SK-N-SH (cell line): Measurements from ENCODE around the gene REG3A. TPM values are rescaled to one million over a fixed set of nuclear protein-coding genes. Genes with fewer than 3 reads are reported as not detected.

Experiments
- CTCF ChIA-PET: fragments of 300-600, 350-600 bp; formaldehyde crosslinking; extraction: SDS; loops from one replicate; lab custom pipeline; 2021; lab: Yijun Ruan, JAX
- POLR2A ChIA-PET: fragments of 350-600 bp; sonication (Branson Sonifier 250); formaldehyde crosslinking; extraction: SDS; loops from one replicate; lab custom pipeline; 2020; ENCODE audit warnings: antibody characterized with exemption, inconsistent platforms; lab: Yijun Ruan, JAX
- DNase-seq: peaks from one replicate; pipeline ENCODE4 v3.0.0; 2012
- H2AFZ ChIP-seq: fragments of 200-600 bp; sonication (generic); 2 replicates; pipeline ENCODE4 v1.8.1; 2016; ENCODE audit warnings: antibody characterized with exemption, mild to moderate bottlenecking, low read depth
- H3F3A ChIP-seq: fragments of 200-600 bp; sonication (generic); replicated peaks from 2 replicates; pipeline ENCODE3; 2016; ENCODE audit warnings: antibody characterized with exemption, mild to moderate bottlenecking; ENCODE audit not compliant: insufficient read depth
- H3K27ac ChIP-seq, 2 experiments: fragments of 200-500 bp in 1 of 2; fragments of 200-600 bp in 1 of 2; sonication (Bioruptor generic) in 1 of 2; sonication (generic), shearing (Covaris generic) in 1 of 2; 2 replicates each; pipeline versions ENCODE4 v1.5.1 to v1.6.1; 2014 to 2016; ENCODE audit warnings: low read depth in 2 of 2, inconsistent platforms in 1 of 2, low read length in 1 of 2, mild to moderate bottlenecking in 1 of 2, mixed read lengths in 1 of 2
- H3K27me3 ChIP-seq: fragments of 200-600 bp; sonication (generic), shearing (Covaris generic); 2 replicates; pipeline ENCODE4 v1.6.1; 2016; ENCODE audit warnings: mixed run types; ENCODE audit not compliant: insufficient read depth
- H3K36me3 ChIP-seq, 2 experiments: fragments of 200-500 bp in 1 of 2; fragments of 200-600 bp in 1 of 2; sonication (Bioruptor generic) in 1 of 2; sonication (generic) in 1 of 2; replicated peaks in 1 of 2; 2 replicates each; pipeline versions ENCODE3 to v1.5.1; 2014 to 2016; ENCODE audit warnings: low read length in 1 of 2, mild to moderate bottlenecking in 1 of 2; ENCODE audit not compliant: insufficient read depth in 2 of 2, control insufficient read depth in 1 of 2
- H3K4me1 ChIP-seq, 2 experiments: fragments of 200-500 bp in 1 of 2; fragments of 200-600 bp in 1 of 2; sonication (Bioruptor generic) in 1 of 2; sonication (generic), shearing (Covaris generic) in 1 of 2; 2 replicates each; pipeline versions ENCODE4 v1.5.1 to v1.6.1; 2014 to 2016; ENCODE audit warnings: low read depth in 1 of 2, low read length in 1 of 2, mixed run types in 1 of 2; ENCODE audit not compliant: insufficient read depth in 2 of 2, control insufficient read depth in 1 of 2
- H3K4me2 ChIP-seq: fragments of 200-600 bp; sonication (generic), shearing (Covaris generic); 2 replicates; pipeline ENCODE4 v1.6.1; 2017; ENCODE audit warnings: mixed run types
- H3K4me3 ChIP-seq, 2 experiments: fragments of 200-500 bp in 1 of 2; fragments of 200-600 bp in 1 of 2; sonication (Bioruptor generic) in 1 of 2; sonication (generic), shearing (Covaris generic) in 1 of 2; 2 replicates each; pipeline versions ENCODE4 v1.5.1 to v1.8.1; 2014 to 2016; ENCODE audit warnings: low read depth in 2 of 2, inconsistent platforms in 1 of 2, low read length in 1 of 2, mild to moderate bottlenecking in 1 of 2, mixed read lengths in 1 of 2, moderate library complexity in 1 of 2
- H3K79me2 ChIP-seq: fragments of 200-600 bp; sonication (generic); 2 replicates; pipeline ENCODE4 v1.8.1; 2017; ENCODE audit warnings: mild to moderate bottlenecking; ENCODE audit not compliant: insufficient read depth
- H3K9ac ChIP-seq: fragments of 200-600 bp; sonication (generic); 2 replicates; pipeline ENCODE4 v1.6.1; 2017; ENCODE audit warnings: mixed run types
- H3K9me2 ChIP-seq: fragments of 200-600 bp; sonication (generic); 2 replicates; pipeline ENCODE4 v1.6.1; 2017; ENCODE audit warnings: mixed run types
- H3K9me3 ChIP-seq: fragments of 200-600 bp; sonication (generic); 2 replicates; pipeline ENCODE4 v1.6.1; 2017; ENCODE audit warnings: mixed run types, mild to moderate bottlenecking, moderate library complexity
- H4K20me1 ChIP-seq: fragments of 200-600 bp; sonication (generic); 2 replicates; pipeline ENCODE4 v1.6.1; 2017; ENCODE audit warnings: mild to moderate bottlenecking, mixed run types; ENCODE audit not compliant: insufficient read depth
- CHD2 ChIP-seq: fragments of 150-350 bp; IDR thresholded peaks from 2 replicates; pipeline ENCODE4 v1.6.1; 2018; ENCODE audit warnings: low read length; ENCODE audit not compliant: partially characterized antibody
- EP300 ChIP-seq, 2 experiments: IDR thresholded peaks; 2 replicates each; pipeline versions ENCODE4 v1.4.0 to v1.6.1; 2012; ENCODE audit warnings: borderline replicate concordance in 1 of 2, low read depth in 1 of 2, low read length in 1 of 2
- EZH2phosphoT487 ChIP-seq: fragments of 200-600 bp; sonication (generic); IDR thresholded peaks from 2 replicates; pipeline ENCODE4 v1.6.1; 2017; ENCODE audit warnings: low read depth, mixed run types, mild to moderate bottlenecking, antibody characterized with exemption, moderate library complexity, borderline replicate concordance
- FOSL2 ChIP-seq: IDR thresholded peaks from 2 replicates; pipeline ENCODE4 v1.4.0; 2012; ENCODE audit warnings: low read depth, mild to moderate bottlenecking, moderate library complexity, borderline replicate concordance
- FOXJ3 ChIP-seq: sonication (generic); formaldehyde crosslinking; IDR thresholded peaks from 2 replicates; pipeline ENCODE4 v1.5.1; 2020; ENCODE audit warnings: mild to moderate bottlenecking, missing genetic modification reagents
- FOXM1 ChIP-seq: IDR thresholded peaks from 2 replicates; pipeline ENCODE4 v1.4.0; 2012; ENCODE audit warnings: low read depth, mild to moderate bottlenecking
- GATA2 ChIP-seq: sonication (generic); formaldehyde crosslinking; IDR thresholded peaks from 2 replicates; pipeline ENCODE4 v1.5.0; 2020; ENCODE audit warnings: mild to moderate bottlenecking, missing genetic modification reagents
- IRF3 ChIP-seq: fragments of 150-350 bp; IDR thresholded peaks from 2 replicates; pipeline ENCODE4 v1.6.1; 2016; ENCODE audit warnings: mild to moderate bottlenecking, low read depth, low read length
- PBX3 ChIP-seq: IDR thresholded peaks from 2 replicates; pipeline ENCODE4; 2012
- POLR2AphosphoS5 ChIP-seq: IDR thresholded peaks from 2 replicates; pipeline ENCODE4 v1.6.1; 2012; ENCODE audit warnings: low read depth, low read length
- RAD21 ChIP-seq: IDR thresholded peaks from 2 replicates; pipeline ENCODE4 v1.6.1; 2012; ENCODE audit warnings: mild to moderate bottlenecking, low read length
- RCOR1 ChIP-seq: fragments of 150-350 bp; IDR thresholded peaks from 2 replicates; pipeline ENCODE4 v1.6.1; 2017; ENCODE audit warnings: antibody characterized with exemption, low read length
- RFX5 ChIP-seq: IDR thresholded peaks from 2 replicates; pipeline ENCODE4 v1.6.1; 2012; ENCODE audit warnings: mild to moderate bottlenecking, improper control_type of control experiment, low read length
- SMC3 ChIP-seq: IDR thresholded peaks from 2 replicates; pipeline ENCODE4 v1.6.1; 2012; ENCODE audit warnings: low read depth, low read length, improper control_type of control experiment
- TEAD4 ChIP-seq: IDR thresholded peaks from 2 replicates; pipeline ENCODE4 v1.4.0; 2012; ENCODE audit warnings: mild to moderate bottlenecking, borderline replicate concordance; ENCODE audit not compliant: insufficient read depth
- USF2 ChIP-seq: fragments of 150-350 bp; IDR thresholded peaks from 2 replicates; pipeline ENCODE4 v1.6.1; 2017; ENCODE audit warnings: antibody characterized with exemption, low read length, low read depth, borderline replicate concordance
- YY1 ChIP-seq: IDR thresholded peaks from 2 replicates; pipeline ENCODE4 v1.4.0; 2012; ENCODE audit warnings: low read depth, mild to moderate bottlenecking
- WGBS: methylation state at CpG from one replicate; pipeline ENCODE4 v1.1.6; 2017; ENCODE audit warnings: low lambda C conversion rate; 5-methylcytosine and 5-hydroxymethylcytosine counted together
- polyA plus RNA-seq, 3 experiments: library from polyadenylated mRNA; depleted of rRNA; stranded (reverse); fragments of >200 nt; gene quantifications; 2 replicates each; pipeline ENCODE4 v1.2.3, GENCODE V29; 2012
- TF ChIP-seq, protein P1 (sequence below): IDR thresholded peaks from 2 replicates; pipeline ENCODE4 v1.4.0; 2012; ENCODE audit warnings: low read depth, borderline replicate concordance
- TF ChIP-seq, protein P2 (sequence below): fragments of 200-600 bp; sonication (generic); IDR thresholded peaks from 2 replicates; pipeline ENCODE4 v1.6.1; 2017; ENCODE audit warnings: antibody characterized with exemption, mild to moderate bottlenecking, moderate library complexity

The REG3A gene
- polyA plus RNA-seq, 1 of the 3 experiments (the other 2 are of a cell fraction) = not detected

- H4K20me1 ChIP-seq = no peaks in the 10 kb centered on the region
- H3K27me3 ChIP-seq = no peaks in the 10 kb centered on the region
- POLR2A ChIA-PET = no interaction called here
- H3K36me3 ChIP-seq = no peaks in the 10 kb centered on the region
- CTCF ChIA-PET = interaction anchor here (0.7 to 1.7 kb wide), 2 partner anchors 9 to 15 kb away, joined by 3 to 4 read pairs; no protein-coding TSS in a partner anchor
- no peak overlapping the region for H3K4me3 ChIP-seq
- H3K4me2 ChIP-seq = no peak overlapping the region
- no peaks in the 10 kb centered on the region for H3F3A ChIP-seq
- no peaks in the 10 kb centered on the region for H3K9me2 ChIP-seq
- H3K27ac ChIP-seq = no peak overlapping the region
- H3K79me2 ChIP-seq = no peaks in the 10 kb centered on the region
- TF ChIP-seq TEAD4 (no peak), CHD2 (no peak), RFX5 (no peak), IRF3 (no peak), GATA2 (CRISPR knock-in tag) (no peak), USF2 (no peak)
- TF ChIP-seq, all 33 proteins: peak for 0
- Histone ChIP-seq H3K4me1 (no peaks in the 10 kb centered on the region), H3K9me3 (no peaks in the 10 kb centered on the region; the same call in 1 of the 2 replicates), H3K9ac (no peak overlapping the region), H2AFZ (no peak overlapping the region)
- 33% methylated on average over 7 of the region's 7 CpGs for WGBS
- no peak for DNase-seq
These were observed 32.3 kb upstream of the REG3A start for GRCh38 chr2:79191816-79192215.

GRCh38 chr2:79191081-79191480, 31.5 kb upstream of the REG3A start:
- CTCF ChIA-PET = interaction anchor here (1.7 to 2.1 kb wide), 2 partner anchors 10 to 12 kb away, joined by 4 to 10 read pairs; no protein-coding TSS in a partner anchor
- DNase-seq = no peak
- Histone ChIP-seq H3K9me3 (no peaks in the 10 kb centered on the region), H3K27me3 (no peaks in the 10 kb centered on the region), H3F3A (no peaks in the 10 kb centered on the region), H3K36me3 (no peaks in the 10 kb centered on the region), H3K27ac (no peak overlapping the region), H3K4me2 (no peak overlapping the region), H3K4me1 (no peaks in the 10 kb centered on the region), H3K79me2 (no peaks in the 10 kb centered on the region), H4K20me1 (no peaks in the 10 kb centered on the region), H3K9me2 (no peaks in the 10 kb centered on the region), H3K9ac (no peak overlapping the region), H2AFZ (no peak overlapping the region), H3K4me3 (no peak overlapping the region)
- POLR2A ChIA-PET = no interaction called here
- 7% methylated on average over 1 of the region's 1 CpG for WGBS
- no peak for TF ChIP-seq POLR2AphosphoS5
- no peak for TF ChIP-seq FOXM1
- TF ChIP-seq SMC3 = no peak
- TF ChIP-seq FOSL2 = no peak
- TF ChIP-seq YY1 = no peak
- no peak for TF ChIP-seq RAD21
- TF ChIP-seq, protein P1, sequence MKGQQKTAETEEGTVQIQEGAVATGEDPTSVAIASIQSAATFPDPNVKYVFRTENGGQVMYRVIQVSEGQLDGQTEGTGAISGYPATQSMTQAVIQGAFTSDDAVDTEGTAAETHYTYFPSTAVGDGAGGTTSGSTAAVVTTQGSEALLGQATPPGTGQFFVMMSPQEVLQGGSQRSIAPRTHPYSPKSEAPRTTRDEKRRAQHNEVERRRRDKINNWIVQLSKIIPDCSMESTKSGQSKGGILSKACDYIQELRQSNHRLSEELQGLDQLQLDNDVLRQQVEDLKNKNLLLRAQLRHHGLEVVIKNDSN = no peak
- no peak for TF ChIP-seq USF2
- TF ChIP-seq, protein P2, sequence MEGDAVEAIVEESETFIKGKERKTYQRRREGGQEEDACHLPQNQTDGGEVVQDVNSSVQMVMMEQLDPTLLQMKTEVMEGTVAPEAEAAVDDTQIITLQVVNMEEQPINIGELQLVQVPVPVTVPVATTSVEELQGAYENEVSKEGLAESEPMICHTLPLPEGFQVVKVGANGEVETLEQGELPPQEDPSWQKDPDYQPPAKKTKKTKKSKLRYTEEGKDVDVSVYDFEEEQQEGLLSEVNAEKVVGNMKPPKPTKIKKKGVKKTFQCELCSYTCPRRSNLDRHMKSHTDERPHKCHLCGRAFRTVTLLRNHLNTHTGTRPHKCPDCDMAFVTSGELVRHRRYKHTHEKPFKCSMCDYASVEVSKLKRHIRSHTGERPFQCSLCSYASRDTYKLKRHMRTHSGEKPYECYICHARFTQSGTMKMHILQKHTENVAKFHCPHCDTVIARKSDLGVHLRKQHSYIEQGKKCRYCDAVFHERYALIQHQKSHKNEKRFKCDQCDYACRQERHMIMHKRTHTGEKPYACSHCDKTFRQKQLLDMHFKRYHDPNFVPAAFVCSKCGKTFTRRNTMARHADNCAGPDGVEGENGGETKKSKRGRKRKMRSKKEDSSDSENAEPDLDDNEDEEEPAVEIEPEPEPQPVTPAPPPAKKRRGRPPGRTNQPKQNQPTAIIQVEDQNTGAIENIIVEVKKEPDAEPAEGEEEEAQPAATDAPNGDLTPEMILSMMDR = no peak
- no peak for TF ChIP-seq RCOR1
- no peak for TF ChIP-seq FOXJ3
- no peak for TF ChIP-seq EZH2phosphoT487
- TF ChIP-seq PBX3 = no peak
- TF ChIP-seq IRF3 = no peak
- TF ChIP-seq EP300 (IDR thresholded peaks at IDR 0.05; ENCODE audit: borderline replicate concordance in 1 of 2, low read depth in 1 of 2, low read length in 1 of 2) = no peak
- no peak for TF ChIP-seq RFX5
